ENCODE results near the gene TEKT1.
"Not testable (repeated sequence)": the region's sequence is repeated elsewhere in the genome, so short reads cannot be mapped to it uniquely, and the experiment has no call there.

DNA sequence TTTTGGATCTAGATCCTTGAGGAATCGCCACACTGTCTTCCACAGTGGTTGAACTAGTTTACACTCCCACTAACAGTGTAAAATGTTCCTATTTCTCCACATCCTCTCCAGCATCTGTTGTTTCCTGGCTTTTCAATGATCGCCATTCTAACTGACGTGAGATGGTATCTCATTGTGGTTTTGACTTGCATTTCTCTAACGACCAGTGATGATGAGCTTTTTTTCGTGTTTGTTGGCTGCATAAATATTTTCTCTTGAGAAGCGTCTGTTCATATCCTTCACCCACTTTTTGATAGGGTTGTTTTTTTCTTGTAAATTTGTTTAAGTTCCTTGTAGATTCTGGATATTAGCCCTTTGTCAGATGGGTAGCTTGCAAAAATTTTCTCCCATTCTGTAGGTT lies 14.6 kb upstream of the TEKT1 start:
- TF ChIP-seq, protein P1, sequence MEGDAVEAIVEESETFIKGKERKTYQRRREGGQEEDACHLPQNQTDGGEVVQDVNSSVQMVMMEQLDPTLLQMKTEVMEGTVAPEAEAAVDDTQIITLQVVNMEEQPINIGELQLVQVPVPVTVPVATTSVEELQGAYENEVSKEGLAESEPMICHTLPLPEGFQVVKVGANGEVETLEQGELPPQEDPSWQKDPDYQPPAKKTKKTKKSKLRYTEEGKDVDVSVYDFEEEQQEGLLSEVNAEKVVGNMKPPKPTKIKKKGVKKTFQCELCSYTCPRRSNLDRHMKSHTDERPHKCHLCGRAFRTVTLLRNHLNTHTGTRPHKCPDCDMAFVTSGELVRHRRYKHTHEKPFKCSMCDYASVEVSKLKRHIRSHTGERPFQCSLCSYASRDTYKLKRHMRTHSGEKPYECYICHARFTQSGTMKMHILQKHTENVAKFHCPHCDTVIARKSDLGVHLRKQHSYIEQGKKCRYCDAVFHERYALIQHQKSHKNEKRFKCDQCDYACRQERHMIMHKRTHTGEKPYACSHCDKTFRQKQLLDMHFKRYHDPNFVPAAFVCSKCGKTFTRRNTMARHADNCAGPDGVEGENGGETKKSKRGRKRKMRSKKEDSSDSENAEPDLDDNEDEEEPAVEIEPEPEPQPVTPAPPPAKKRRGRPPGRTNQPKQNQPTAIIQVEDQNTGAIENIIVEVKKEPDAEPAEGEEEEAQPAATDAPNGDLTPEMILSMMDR (IDR thresholded peaks at IDR 0.05; ENCODE audit: low read length): not testable (repeated sequence)
- TF ChIP-seq EZH2phosphoT487 (IDR thresholded peaks at IDR 0.05; ENCODE audit: low read length): not testable (repeated sequence)
